SK-N-MC (cell line): Measurements from ENCODE around the gene HCLS1.

Source experiments
- EZH2 ChIP-seq: fragments of 200-600 bp; sonication (generic); IDR thresholded peaks from one replicate; pipeline ENCODE4 v1.6.1; 2017; ENCODE audit warnings: antibody characterized with exemption
- FOXP2 ChIP-seq: optimal IDR thresholded peaks from 2 replicates; pipeline ENCODE3; 2011; ENCODE audit warnings: mild to moderate bottlenecking, moderate library complexity; ENCODE audit not compliant: insufficient read depth; ENCODE audit errors: extremely low read length, control extremely low read depth
- POLR2AphosphoS5 ChIP-seq: IDR thresholded peaks from 2 replicates; pipeline ENCODE4 v1.6.1; 2012; ENCODE audit warnings: mild to moderate bottlenecking, low read depth, low read length, borderline replicate concordance

GRCh38 chr3:121594850-121595249 is 65.9 kb downstream of the HCLS1 start:
- TF ChIP-seq POLR2AphosphoS5 (no peak), EZH2 (no peak), FOXP2 (no peak)
